Panc1 (cell line): ENCODE results near the gene MAD1L1. TPM values are rescaled to one million over a fixed set of nuclear protein-coding genes. Genes with fewer than 3 reads are reported as not detected.

Source experiments
- ATAC-seq: fragments of 200-7000 bp; cut with Tn5 transposase; 2 replicates; pipeline ENCODE4 v1.9.1; 2020; ENCODE audit warnings: mild to moderate bottlenecking, moderate library complexity
- BruUV-seq: library from RNA; stranded (reverse); fragments of 400-500 nt; replicated peaks from 2 replicates; lab custom pipeline; 2021; lab: Mats Ljungman, UMichigan
- CTCF ChIA-PET: fragments of 300-600 bp; sonication (Branson Sonifier 250); formaldehyde crosslinking; loops from one replicate; lab custom pipeline; 2022; ENCODE audit warnings: antibody characterized with exemption; lab: Charles Lee
- POLR2A ChIA-PET: fragments of 300-600 bp; sonication (Branson Sonifier 250); formaldehyde crosslinking; loops from one replicate; lab custom pipeline; 2022; ENCODE audit warnings: antibody characterized with exemption; lab: Charles Lee
- DNase-seq: peaks from one replicate; pipeline ENCODE4 v3.0.0-alpha.2; 2010; ENCODE audit warnings: low read depth, low spot score
- H3K27ac ChIP-seq: 2 replicates; pipeline ENCODE4 v1.5.1; 2011; ENCODE audit warnings: mild to moderate bottlenecking, low read length, inconsistent platforms
- H3K27me3 ChIP-seq: fragments of 200-500 bp; sonication (Bioruptor generic); 2 replicates; pipeline ENCODE4 v1.6.0; 2014; ENCODE audit warnings: low read length, inconsistent platforms; ENCODE audit not compliant: control insufficient read depth, insufficient read depth
- H3K36me3 ChIP-seq: fragments of 200-500 bp; sonication (Bioruptor generic); 2 replicates; pipeline ENCODE4 v1.5.1; 2014; ENCODE audit warnings: inconsistent platforms, mild to moderate bottlenecking, low read length, moderate library complexity; ENCODE audit not compliant: control insufficient read depth, insufficient read depth
- H3K4me1 ChIP-seq: 2 replicates; pipeline ENCODE4 v1.5.1; 2011; ENCODE audit warnings: inconsistent platforms, mild to moderate bottlenecking, low read length, moderate library complexity; ENCODE audit not compliant: control insufficient read depth, insufficient read depth
- H3K4me3 ChIP-seq, 2 experiments: 2 replicates each; pipeline ENCODE4 v1.5.1; 2011 to 2012; ENCODE audit warnings: low read depth in 2 of 2, low read length in 2 of 2, mild to moderate bottlenecking in 2 of 2, inconsistent platforms in 1 of 2, moderate library complexity in 1 of 2
- H3K9me3 ChIP-seq: fragments of 200-500 bp; sonication (Bioruptor generic); 2 replicates; pipeline ENCODE4 v1.5.1; 2014; ENCODE audit warnings: low read depth, mild to moderate bottlenecking, inconsistent platforms, low read length, moderate library complexity; ENCODE audit not compliant: control insufficient read depth, insufficient read depth
- POLR2AphosphoS5 ChIP-seq: IDR thresholded peaks from 2 replicates; pipeline ENCODE4 v1.6.1; 2012; ENCODE audit warnings: mild to moderate bottlenecking, low read depth, low read length, moderate library complexity
- SIN3A ChIP-seq: IDR thresholded peaks from 2 replicates; pipeline ENCODE4 v1.6.1; 2012; ENCODE audit warnings: low read depth, mild to moderate bottlenecking, low read length, moderate library complexity, borderline replicate concordance; ENCODE audit not compliant: insufficient read depth
- TCF7L2 ChIP-seq: IDR thresholded peaks from 2 replicates; pipeline ENCODE4 v1.6.1; 2011; ENCODE audit warnings: mild to moderate bottlenecking, low read depth, low read length, inconsistent platforms
- in situ Hi-C: cut with HindIII; loops from 2 replicates; pipeline ENCODE4 v1.10.0; 2016; ENCODE audit warnings: low sequenced_read_pairs, low pct_unique_long_range_greater_than_20kb
- intact Hi-C: fragments of 100-400 bp; cut with micrococcal nuclease; formaldehyde crosslinking; loops from one replicate; pipeline ENCODE4 v1.10.0; 2022; ENCODE audit not compliant: unreplicated experiment
- total RNA-seq: library from RNA; stranded (reverse); gene quantifications from one replicate; pipeline ENCODE4 v1.2.1, GENCODE V29; 2021; ENCODE audit not compliant: unreplicated experiment
- TF ChIP-seq, protein P1 (sequence below): fragments of 450-650 bp; IDR thresholded peaks from 2 replicates; pipeline ENCODE4 v1.5.1; 2017; ENCODE audit warnings: mild to moderate bottlenecking
- TF ChIP-seq, protein P2 (sequence below), 2 experiments: IDR thresholded peaks; 2 replicates each; pipeline ENCODE4 v1.6.1; 2011 to 2012; ENCODE audit warnings: low read depth in 2 of 2, control low read depth in 1 of 2, low read length in 1 of 2, mild to moderate bottlenecking in 1 of 2, moderate library complexity in 1 of 2; ENCODE audit not compliant: insufficient read depth in 1 of 2

The MAD1L1 gene
- total RNA-seq, 1 experiment from 2014 or later = 70.8 TPM

DNA sequence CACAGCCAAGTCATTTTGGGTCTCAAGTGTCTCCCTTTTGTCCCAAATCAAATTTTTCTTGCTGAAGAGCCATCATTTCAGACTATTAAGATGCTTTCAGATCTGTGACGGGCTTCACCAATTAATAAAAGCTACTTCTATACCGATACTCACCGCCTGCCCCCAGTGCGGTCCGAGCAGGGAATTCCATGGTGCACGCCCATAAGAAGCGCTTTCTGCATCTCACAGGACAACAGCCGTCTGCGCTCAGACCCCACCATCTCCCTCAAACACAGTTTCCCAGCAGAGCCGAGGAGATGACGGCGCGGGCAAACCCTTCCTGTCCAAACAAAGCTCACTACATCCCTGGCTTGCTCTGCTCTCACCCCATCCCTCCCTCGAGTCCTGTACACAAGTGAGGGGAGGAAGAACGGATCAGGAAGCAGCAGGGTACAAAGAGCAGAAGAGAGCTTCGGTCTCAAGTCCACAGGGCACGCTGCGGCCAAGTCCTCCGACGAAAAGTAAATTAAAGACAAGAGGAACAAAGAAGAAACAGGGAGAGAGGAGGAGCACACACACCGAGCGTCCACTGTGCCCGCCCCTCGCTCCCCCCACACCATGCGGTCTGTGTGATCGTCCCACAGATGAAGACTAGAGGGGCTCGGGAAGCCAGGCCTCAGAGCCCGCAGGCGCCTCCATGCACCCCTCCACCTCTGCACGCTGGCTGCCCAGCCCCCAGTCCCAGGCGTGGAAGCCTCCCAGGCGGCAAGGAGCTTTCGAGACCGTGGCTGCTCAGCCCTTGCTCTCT, 121.9 kb downstream of the MAD1L1 start:
- Histone ChIP-seq H3K4me3 (peak overlapping the region; percentile 13 to 36; a peak in 3 of 4 replicates), H3K9me3 (no peaks in the 10 kb centered on the region), H3K4me1 (peaks cover 26% of the 10 kb centered on the region), H3K36me3 (no peaks in the 10 kb centered on the region), H3K27ac (peak overlapping the region; percentile 69), H3K27me3 (no peaks in the 10 kb centered on the region)
- ChIA-PET POLR2A (no interaction called here), CTCF (no interaction called here)
- ATAC-seq (peak; percentile 52), DNase-seq (no peak)
- no TSS peak for BruUV-seq
- in situ Hi-C loops = no loop called here
- intact Hi-C loops = no loop called here
- no peak for TF ChIP-seq POLR2AphosphoS5
- TF ChIP-seq TCF7L2 = peak; percentile 33
- TF ChIP-seq, protein P1, sequence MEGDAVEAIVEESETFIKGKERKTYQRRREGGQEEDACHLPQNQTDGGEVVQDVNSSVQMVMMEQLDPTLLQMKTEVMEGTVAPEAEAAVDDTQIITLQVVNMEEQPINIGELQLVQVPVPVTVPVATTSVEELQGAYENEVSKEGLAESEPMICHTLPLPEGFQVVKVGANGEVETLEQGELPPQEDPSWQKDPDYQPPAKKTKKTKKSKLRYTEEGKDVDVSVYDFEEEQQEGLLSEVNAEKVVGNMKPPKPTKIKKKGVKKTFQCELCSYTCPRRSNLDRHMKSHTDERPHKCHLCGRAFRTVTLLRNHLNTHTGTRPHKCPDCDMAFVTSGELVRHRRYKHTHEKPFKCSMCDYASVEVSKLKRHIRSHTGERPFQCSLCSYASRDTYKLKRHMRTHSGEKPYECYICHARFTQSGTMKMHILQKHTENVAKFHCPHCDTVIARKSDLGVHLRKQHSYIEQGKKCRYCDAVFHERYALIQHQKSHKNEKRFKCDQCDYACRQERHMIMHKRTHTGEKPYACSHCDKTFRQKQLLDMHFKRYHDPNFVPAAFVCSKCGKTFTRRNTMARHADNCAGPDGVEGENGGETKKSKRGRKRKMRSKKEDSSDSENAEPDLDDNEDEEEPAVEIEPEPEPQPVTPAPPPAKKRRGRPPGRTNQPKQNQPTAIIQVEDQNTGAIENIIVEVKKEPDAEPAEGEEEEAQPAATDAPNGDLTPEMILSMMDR = no peak
- TF ChIP-seq, protein P2, sequence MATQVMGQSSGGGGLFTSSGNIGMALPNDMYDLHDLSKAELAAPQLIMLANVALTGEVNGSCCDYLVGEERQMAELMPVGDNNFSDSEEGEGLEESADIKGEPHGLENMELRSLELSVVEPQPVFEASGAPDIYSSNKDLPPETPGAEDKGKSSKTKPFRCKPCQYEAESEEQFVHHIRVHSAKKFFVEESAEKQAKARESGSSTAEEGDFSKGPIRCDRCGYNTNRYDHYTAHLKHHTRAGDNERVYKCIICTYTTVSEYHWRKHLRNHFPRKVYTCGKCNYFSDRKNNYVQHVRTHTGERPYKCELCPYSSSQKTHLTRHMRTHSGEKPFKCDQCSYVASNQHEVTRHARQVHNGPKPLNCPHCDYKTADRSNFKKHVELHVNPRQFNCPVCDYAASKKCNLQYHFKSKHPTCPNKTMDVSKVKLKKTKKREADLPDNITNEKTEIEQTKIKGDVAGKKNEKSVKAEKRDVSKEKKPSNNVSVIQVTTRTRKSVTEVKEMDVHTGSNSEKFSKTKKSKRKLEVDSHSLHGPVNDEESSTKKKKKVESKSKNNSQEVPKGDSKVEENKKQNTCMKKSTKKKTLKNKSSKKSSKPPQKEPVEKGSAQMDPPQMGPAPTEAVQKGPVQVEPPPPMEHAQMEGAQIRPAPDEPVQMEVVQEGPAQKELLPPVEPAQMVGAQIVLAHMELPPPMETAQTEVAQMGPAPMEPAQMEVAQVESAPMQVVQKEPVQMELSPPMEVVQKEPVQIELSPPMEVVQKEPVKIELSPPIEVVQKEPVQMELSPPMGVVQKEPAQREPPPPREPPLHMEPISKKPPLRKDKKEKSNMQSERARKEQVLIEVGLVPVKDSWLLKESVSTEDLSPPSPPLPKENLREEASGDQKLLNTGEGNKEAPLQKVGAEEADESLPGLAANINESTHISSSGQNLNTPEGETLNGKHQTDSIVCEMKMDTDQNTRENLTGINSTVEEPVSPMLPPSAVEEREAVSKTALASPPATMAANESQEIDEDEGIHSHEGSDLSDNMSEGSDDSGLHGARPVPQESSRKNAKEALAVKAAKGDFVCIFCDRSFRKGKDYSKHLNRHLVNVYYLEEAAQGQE (IDR thresholded peaks at IDR 0.05; ENCODE audit: insufficient read depth in 1 of 2, low read depth in 2 of 2, low read length in 1 of 2) = no peak

- H3K9me3 ChIP-seq = no peaks in the 10 kb centered on the region
- no peaks in the 10 kb centered on the region for H3K36me3 ChIP-seq
- H3K27ac ChIP-seq = peak overlapping the region; percentile 69
- CTCF ChIA-PET = no interaction called here
- H3K4me1 ChIP-seq = peaks cover 26% of the 10 kb centered on the region
- no TSS peak for BruUV-seq
- DNase-seq (peak; percentile 93), ATAC-seq (peak; percentile 91)
- TF ChIP-seq, protein P1 = no peak
- TF ChIP-seq SIN3A (no peak), POLR2AphosphoS5 (no peak), TCF7L2 (peak; percentile 68; the same call in 1 of the 2 replicates)
- TF ChIP-seq, protein P2 (IDR thresholded peaks at IDR 0.05; ENCODE audit: insufficient read depth in 1 of 2, low read depth in 2 of 2, low read length in 1 of 2) = no peak
- no peaks in the 10 kb centered on the region for H3K27me3 ChIP-seq
- H3K4me3 ChIP-seq = peak overlapping the region; percentile 13 to 36; a peak in 3 of 4 replicates
- POLR2A ChIA-PET = no interaction called here
- in situ Hi-C loops = no loop called here
- intact Hi-C loops = no loop called here
Observed at GRCh38 chr7:2109936-2110609, 122.7 kb downstream of the MAD1L1 start.
